IMR-90 (cell line): ENCODE data around the gene USP12. TPM values are rescaled to one million over a fixed set of nuclear protein-coding genes. Genes with fewer than 3 reads are reported as not detected.

Source experiments
- ATAC-seq: fragments of 200-7000 bp; cut with Tn5 transposase; 2 replicates; pipeline ENCODE4 v1.9.1; 2020; ENCODE audit warnings: low read depth, mild to moderate bottlenecking, moderate library complexity
- BruUV-seq: library from RNA; stranded (reverse); fragments of 400-500 nt; replicated peaks from 2 replicates; lab custom pipeline; 2021; lab: Mats Ljungman, UMichigan
- CTCF ChIA-PET: fragments of 300-600 bp; formaldehyde crosslinking; extraction: SDS; loops from one replicate; lab custom pipeline; 2021; ENCODE audit warnings: antibody characterized with exemption; lab: Yijun Ruan, JAX
- POLR2A ChIA-PET: fragments of 300-600 bp; sonication (Branson Sonifier 250); formaldehyde crosslinking; loops from one replicate; lab custom pipeline; 2022; ENCODE audit warnings: antibody characterized with exemption; ENCODE audit not compliant: unreplicated experiment; lab: Charles Lee
- DNase-seq: peaks from one replicate; pipeline ENCODE4 v3.0.0; 2013
- H2AFZ ChIP-seq: replicated peaks from 2 replicates; pipeline ENCODE3; 2013; ENCODE audit warnings: low read length, mild to moderate bottlenecking; ENCODE audit not compliant: poor library complexity
- H2AK5ac ChIP-seq: 2 replicates; pipeline ENCODE4 v1.6.1; 2013; ENCODE audit warnings: low read depth, low read length, inconsistent platforms
- H2AK9ac ChIP-seq: replicated peaks from 2 replicates; pipeline ENCODE3; 2013; ENCODE audit warnings: mild to moderate bottlenecking, low read depth, low read length, moderate library complexity; ENCODE audit not compliant: poor library complexity
- H2BK120ac ChIP-seq: 2 replicates; pipeline ENCODE4 v1.6.1; 2013; ENCODE audit warnings: low read depth, low read length, inconsistent platforms
- H2BK15ac ChIP-seq: 3 replicates; pipeline ENCODE4 v1.6.1; 2013; ENCODE audit warnings: low read depth, low read length, inconsistent platforms
- H2BK20ac ChIP-seq: 2 replicates; pipeline ENCODE4 v1.6.1; 2013; ENCODE audit warnings: low read depth, mild to moderate bottlenecking, inconsistent platforms, low read length, moderate library complexity
- H2BK5ac ChIP-seq: 2 replicates; pipeline ENCODE4 v1.6.1; 2013; ENCODE audit warnings: mild to moderate bottlenecking, low read depth, low read length, inconsistent platforms; ENCODE audit not compliant: poor library complexity, severe bottlenecking
- H3K14ac ChIP-seq: replicated peaks from 2 replicates; pipeline ENCODE4 v1.6.1; 2013; ENCODE audit warnings: low read depth, low read length, inconsistent platforms
- H3K18ac ChIP-seq: 2 replicates; pipeline ENCODE4 v1.6.1; 2013; ENCODE audit warnings: low read depth, low read length, control low read depth
- H3K23ac ChIP-seq: 2 replicates; pipeline ENCODE4 v1.6.1; 2013; ENCODE audit warnings: low read depth, low read length, inconsistent platforms
- H3K27ac ChIP-seq: 2 replicates; pipeline ENCODE4 v1.5.1; 2013; ENCODE audit warnings: mild to moderate bottlenecking, control low read depth, low read length; ENCODE audit not compliant: insufficient read depth
- H3K27me3 ChIP-seq: 2 replicates; pipeline ENCODE4 v1.6.1; 2013; ENCODE audit warnings: low read length; ENCODE audit not compliant: control insufficient read depth, insufficient read depth
- H3K36me3 ChIP-seq: 2 replicates; pipeline ENCODE4 v1.6.1; 2013; ENCODE audit warnings: low read length, mixed read lengths; ENCODE audit not compliant: control insufficient read depth, insufficient read depth
- H3K4ac ChIP-seq: 2 replicates; pipeline ENCODE4 v1.6.1; 2013; ENCODE audit warnings: low read depth, low read length, inconsistent platforms
- H3K4me1 ChIP-seq: 2 replicates; pipeline ENCODE4 v1.6.1; 2013; ENCODE audit warnings: low read length, mixed read lengths; ENCODE audit not compliant: control insufficient read depth, insufficient read depth
- H3K4me2 ChIP-seq: 2 replicates; pipeline ENCODE4 v1.6.1; 2013; ENCODE audit warnings: low read depth, mild to moderate bottlenecking, control low read depth, low read length, moderate library complexity
- H3K4me3 ChIP-seq: 2 replicates; pipeline ENCODE4 v1.5.1; 2013; ENCODE audit warnings: low read depth, mild to moderate bottlenecking, control low read depth, low read length, moderate library complexity; ENCODE audit not compliant: insufficient read depth
- H3K56ac ChIP-seq: 2 replicates; pipeline ENCODE4 v1.6.1; 2013; ENCODE audit warnings: low read length, inconsistent platforms; ENCODE audit not compliant: insufficient read depth; ENCODE audit errors: extremely low read depth
- H3K79me1 ChIP-seq, 2 experiments: 2 replicates each; pipeline ENCODE4 v1.6.1; 2013; ENCODE audit warnings: low read length in 2 of 2, inconsistent platforms in 1 of 2, low read depth in 1 of 2
- H3K9ac ChIP-seq: 2 replicates; pipeline ENCODE4 v1.6.1; 2013; ENCODE audit warnings: low read depth, low read length, control low read depth
- H3K9me1 ChIP-seq: 2 replicates; pipeline ENCODE4 v1.6.1; 2013; ENCODE audit warnings: low read length, inconsistent platforms; ENCODE audit not compliant: insufficient read depth
- H3K9me3 ChIP-seq: 2 replicates; pipeline ENCODE4 v1.6.1; 2013; ENCODE audit warnings: low read length; ENCODE audit not compliant: control insufficient read depth, insufficient read depth
- H4K20me1 ChIP-seq: 2 replicates; pipeline ENCODE4 v1.6.1; 2013; ENCODE audit warnings: low read length, inconsistent platforms; ENCODE audit not compliant: insufficient read depth
- H4K5ac ChIP-seq: 2 replicates; pipeline ENCODE4 v1.6.1; 2013; ENCODE audit warnings: mild to moderate bottlenecking, low read depth, low read length, control low read depth
- H4K8ac ChIP-seq, 2 experiments: 2 replicates each; pipeline ENCODE4 v1.6.1; 2013; ENCODE audit warnings: low read depth in 2 of 2, low read length in 2 of 2, control low read depth in 1 of 2, inconsistent platforms in 1 of 2
- H4K91ac ChIP-seq: 2 replicates; pipeline ENCODE4 v1.6.1; 2013; ENCODE audit warnings: low read depth, low read length, inconsistent platforms; ENCODE audit not compliant: insufficient read depth
- BHLHE40 ChIP-seq: fragments of 150-350 bp; IDR thresholded peaks from 2 replicates; pipeline ENCODE4 v1.6.1; 2016; ENCODE audit warnings: mild to moderate bottlenecking, low read depth, low read length
- CHD1 ChIP-seq: IDR thresholded peaks from 2 replicates; pipeline ENCODE4 v1.6.1; 2012; ENCODE audit warnings: low read depth, low read length, improper control_type of control experiment
- MAFK ChIP-seq: IDR thresholded peaks from 2 replicates; pipeline ENCODE4 v1.6.1; 2012; ENCODE audit warnings: low read depth, low read length, improper control_type of control experiment
- MAZ ChIP-seq: IDR thresholded peaks from 2 replicates; pipeline ENCODE4 v1.6.1; 2012; ENCODE audit warnings: low read depth, mild to moderate bottlenecking, low read length, improper control_type of control experiment, moderate library complexity, borderline replicate concordance
- MXI1 ChIP-seq: IDR thresholded peaks from 2 replicates; pipeline ENCODE4 v1.6.1; 2012; ENCODE audit warnings: low read depth, mild to moderate bottlenecking, low read length, moderate library complexity, borderline replicate concordance
- NFE2L2 ChIP-seq: fragments of 150-350 bp; IDR thresholded peaks from 2 replicates; pipeline ENCODE4 v1.6.1; 2016; ENCODE audit warnings: low read depth, mild to moderate bottlenecking, low read length
- SMC3 ChIP-seq: fragments of 150-350 bp; IDR thresholded peaks from 2 replicates; pipeline ENCODE4 v1.6.1; 2016; ENCODE audit warnings: low read depth, mild to moderate bottlenecking, antibody characterized with exemption, low read length, moderate library complexity
- WGBS, 2 experiments: methylation state at CpG; one replicate each; pipeline versions ENCODE4 v1.1.5 to v1.1.7; 2013; ENCODE audit warnings: missing lambda C conversion rate in 2 of 2; ENCODE audit not compliant: insufficient read length in 1 of 2; ENCODE audit errors: extremely low coverage in 2 of 2; 5-methylcytosine and 5-hydroxymethylcytosine counted together
- dilution Hi-C: fragments of 300-500 bp; cut with HindIII; formaldehyde crosslinking; loops from one replicate; pipeline ENCODE4 v1.14.3; 2018; ENCODE audit warnings: low sequenced_read_pairs; ENCODE audit not compliant: unreplicated experiment
- in situ Hi-C: fragments of 300-500 bp; cut with MboI; formaldehyde crosslinking; loops from 3 replicates; pipeline ENCODE4 v1.14.3; 2019; ENCODE audit warnings: low sequenced_read_pairs, inconsistent platforms, mixed read lengths
- intact Hi-C: fragments of 100-400 bp; cut with micrococcal nuclease; formaldehyde crosslinking; loops from 2 replicates; pipeline ENCODE4 v1.10.0; 2022
- polyA plus RNA-seq, 3 experiments: library from polyadenylated mRNA; depleted of rRNA; stranded (reverse); fragments of >200 nt; gene quantifications; 2 replicates each; pipeline ENCODE4 v1.2.3, GENCODE V29; 2012; ENCODE audit warnings: low replicate concordance in 1 of 3
- total RNA-seq: library from RNA; depleted of rRNA; stranded (reverse); fragments of >200 nt; gene quantifications from 2 replicates; pipeline ENCODE4 v1.2.3, GENCODE V29; 2012
- TF ChIP-seq, protein P1 (sequence below): fragments of 150-350 bp; IDR thresholded peaks from 2 replicates; pipeline ENCODE4 v1.6.1; 2016; ENCODE audit warnings: low read depth, mild to moderate bottlenecking, low read length, moderate library complexity, borderline replicate concordance

USP12 gene
- total and polyA plus RNA-seq, 2 of the 4 experiments (the other 2 are of a cell fraction): 11.8 to 16.5 TPM

DNA sequence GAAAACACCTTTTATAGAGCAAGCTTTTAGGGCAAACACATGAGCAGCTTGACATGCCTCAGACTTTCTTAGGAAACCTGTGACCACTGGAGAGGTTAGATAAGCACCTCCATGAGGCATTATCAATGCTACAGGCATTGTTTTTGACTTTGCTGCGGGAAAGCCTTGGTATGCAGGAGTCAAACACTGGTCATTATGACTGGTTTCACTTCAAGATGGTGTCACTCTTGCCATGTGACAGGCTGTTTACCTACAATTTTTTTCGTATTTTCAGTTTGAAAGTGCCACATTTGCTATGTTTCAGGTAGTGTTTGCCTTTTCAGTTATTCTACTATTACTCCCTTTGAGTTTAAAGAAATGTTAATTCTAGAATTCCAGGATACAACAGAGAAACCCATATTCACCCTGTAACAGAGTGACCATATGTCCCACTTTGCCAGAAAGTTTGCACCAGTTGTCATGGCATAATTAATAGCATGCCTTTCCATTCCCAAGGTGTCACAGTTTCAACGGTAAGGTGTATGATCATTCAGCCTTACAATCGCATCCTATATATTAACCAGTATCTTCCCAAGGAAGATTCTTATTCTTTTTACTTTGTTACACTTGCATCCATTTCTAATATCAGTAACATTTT is 33.0 kb downstream of the USP12 start:
- 80% methylated on average over 1 of the region's 4 CpGs; no CpG with 5 or more reads in 1 of the 2 experiments for WGBS, 2 experiments
- no peak overlapping the region for H3K14ac ChIP-seq
- no peak overlapping the region for H3K4ac ChIP-seq
- H3K23ac ChIP-seq: no peak overlapping the region
- no peak for TF ChIP-seq BHLHE40
- no peak for TF ChIP-seq MAZ
- no peak for TF ChIP-seq MXI1
- TF ChIP-seq CHD1: no peak
- no peak for TF ChIP-seq SMC3
- TF ChIP-seq MAFK: no peak
- TF ChIP-seq NFE2L2: no peak
- TF ChIP-seq, protein P1, sequence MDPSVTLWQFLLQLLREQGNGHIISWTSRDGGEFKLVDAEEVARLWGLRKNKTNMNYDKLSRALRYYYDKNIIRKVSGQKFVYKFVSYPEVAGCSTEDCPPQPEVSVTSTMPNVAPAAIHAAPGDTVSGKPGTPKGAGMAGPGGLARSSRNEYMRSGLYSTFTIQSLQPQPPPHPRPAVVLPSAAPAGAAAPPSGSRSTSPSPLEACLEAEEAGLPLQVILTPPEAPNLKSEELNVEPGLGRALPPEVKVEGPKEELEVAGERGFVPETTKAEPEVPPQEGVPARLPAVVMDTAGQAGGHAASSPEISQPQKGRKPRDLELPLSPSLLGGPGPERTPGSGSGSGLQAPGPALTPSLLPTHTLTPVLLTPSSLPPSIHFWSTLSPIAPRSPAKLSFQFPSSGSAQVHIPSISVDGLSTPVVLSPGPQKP: no peak
- peaks cover 11% of the 10 kb centered on the region for H3K4me1 ChIP-seq
- POLR2A ChIA-PET: no interaction called here
- intact Hi-C loops: no loop called here
- no peak overlapping the region for H2BK20ac ChIP-seq
- no peak overlapping the region for H3K18ac ChIP-seq
- ATAC-seq: no peak
- no peak overlapping the region for H4K91ac ChIP-seq
- peaks cover 5% of the 10 kb centered on the region; the same call in 1 of the 2 replicates for H3K36me3 ChIP-seq
- CTCF ChIA-PET: no interaction called here
- dilution Hi-C loops: no loop called here
- in situ Hi-C loops: no loop called here
- H3K4me3 ChIP-seq: no peak overlapping the region
- H3K9ac ChIP-seq: no peak overlapping the region
- peaks cover 5% of the 10 kb centered on the region; the same call in 1 of the 2 replicates for H3K9me3 ChIP-seq
- H4K5ac ChIP-seq: no peak overlapping the region
- peaks cover 12 to 66% of the 10 kb centered on the region in 2 experiments; a peak in 3 of 4 replicates for H3K79me1 ChIP-seq
- no TSS peak for BruUV-seq
- no peak overlapping the region for H2AK9ac ChIP-seq
- H3K4me2 ChIP-seq: no peak overlapping the region
- no peak overlapping the region for H2AFZ ChIP-seq
- H2BK5ac ChIP-seq: no peak overlapping the region
- no peak overlapping the region for H2AK5ac ChIP-seq
- H3K9me1 ChIP-seq: peaks cover 12% of the 10 kb centered on the region
- H2BK15ac ChIP-seq: no peak overlapping the region
- H3K56ac ChIP-seq: no peak overlapping the region
- no peak overlapping the region for H3K27ac ChIP-seq
- no peaks in the 10 kb centered on the region for H3K27me3 ChIP-seq
- peaks cover 47% of the 10 kb centered on the region for H4K20me1 ChIP-seq
- no peak overlapping the region for H2BK120ac ChIP-seq
- no peak overlapping the region for H4K8ac ChIP-seq
- no peak for DNase-seq
